GM19099 (cell line): ENCODE results near the gene JAG1.

Source experiments
- POLR2A ChIP-seq: IDR thresholded peaks from 3 replicates; pipeline ENCODE4 v1.6.1; 2011; ENCODE audit warnings: low read depth; ENCODE audit not compliant: insufficient read length; ENCODE audit errors: extremely low read depth

Gene JAG1

GRCh38 chr20:10679269-10679668 lies 5.5 kb upstream of the JAG1 start:
- TF ChIP-seq POLR2A, result no peak

GRCh38 chr20:10676518-10676917 lies 2.7 kb upstream of the JAG1 start:
- TF ChIP-seq POLR2A, result no peak

GRCh38 chr20:10675450-10675848 lies 1.6 kb upstream of the JAG1 start:
- TF ChIP-seq POLR2A, result no peak

GRCh38 chr20:10674684-10675449 lies 1.1 kb upstream of the JAG1 start:
- TF ChIP-seq POLR2A, result no peak

- no peak for TF ChIP-seq POLR2A
These were observed 490 bp downstream of the JAG1 start for GRCh38 chr20:10673176-10673841.

- TF ChIP-seq POLR2A, result no peak
These were observed 1.1 kb downstream of the JAG1 start for GRCh38 chr20:10672624-10673127.

- no peak for TF ChIP-seq POLR2A
These were observed 1.7 kb downstream of the JAG1 start for GRCh38 chr20:10671919-10672623.

- no peak for TF ChIP-seq POLR2A
These were observed 2.4 kb downstream of the JAG1 start for GRCh38 chr20:10671221-10671918.

- TF ChIP-seq POLR2A, result no peak
These were observed 3.1 kb downstream of the JAG1 start for GRCh38 chr20:10670501-10671220.

GRCh38 chr20:10669843-10670446 lies 3.9 kb downstream of the JAG1 start:
- TF ChIP-seq POLR2A, result no peak

- no peak for TF ChIP-seq POLR2A
These were observed 5.0 kb downstream of the JAG1 start for GRCh38 chr20:10668677-10669368.

GRCh38 chr20:10667560-10668167 lies 6.1 kb downstream of the JAG1 start:
- no peak for TF ChIP-seq POLR2A

- no peak for TF ChIP-seq POLR2A
These were observed 6.8 kb downstream of the JAG1 start for GRCh38 chr20:10667077-10667401.
